Measurements from ENCODE around the gene TMEM178B.

TMEM178B gene

DNA sequence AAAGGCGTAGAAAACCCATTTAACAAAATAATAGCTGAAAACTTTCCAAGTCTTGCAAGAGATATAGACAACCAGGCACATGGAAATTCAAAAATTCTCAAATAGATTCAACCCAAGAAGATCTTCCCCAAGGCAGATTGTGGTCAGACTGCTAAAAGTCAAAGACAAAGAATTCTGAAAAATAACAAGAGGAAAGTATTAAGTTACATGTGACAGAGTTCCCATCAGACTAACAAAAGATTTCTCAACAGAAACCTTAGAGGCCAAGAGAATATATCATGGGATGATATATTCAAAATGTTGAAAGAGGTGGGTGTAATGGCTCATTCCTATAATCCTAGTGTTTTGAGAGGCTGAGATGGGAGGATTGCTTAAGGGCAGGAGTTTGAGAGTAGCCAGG lies 59.8 kb downstream of the TMEM178B start:
- Histone ChIP-seq H3K27me3 (ENCODE audit: control insufficient read depth, insufficient read depth, low read length) (no peaks in the 10 kb centered on the region), H3K36me3 (ENCODE audit: control insufficient read depth, insufficient read depth, low read length) (no peaks in the 10 kb centered on the region)
- no peak for DNase-seq (ENCODE audit: low read depth, low spot score)

DNA sequence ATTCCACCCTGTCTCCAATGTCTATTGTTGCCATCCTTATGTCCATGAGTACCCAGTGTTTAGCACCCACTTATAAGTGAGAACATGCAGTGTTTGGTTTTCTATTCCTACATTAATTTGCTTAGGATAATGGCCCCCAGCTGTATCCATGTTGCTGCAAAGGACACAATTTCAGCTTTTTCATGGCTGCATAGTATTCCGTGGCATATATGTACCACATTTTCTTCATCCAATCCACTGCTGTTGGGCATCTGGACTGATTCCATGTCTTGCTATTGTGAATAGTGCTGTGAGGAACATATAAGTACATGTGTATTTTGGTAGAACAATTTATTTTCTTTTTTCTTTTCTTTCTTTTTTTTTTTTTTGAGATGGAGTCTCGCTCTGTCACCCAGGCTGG lies 68.2 kb downstream of the TMEM178B start:
- Histone ChIP-seq H3K27me3 (ENCODE audit: control insufficient read depth, insufficient read depth, low read length) (no peaks in the 10 kb centered on the region), H3K4me3 (ENCODE audit: low read length) (no peak overlapping the region), H3K4me1 (ENCODE audit: control insufficient read depth, insufficient read depth, low read length) (no peaks in the 10 kb centered on the region), H3K9me3 (ENCODE audit: control insufficient read depth, insufficient read depth, low read length) (no peaks in the 10 kb centered on the region), H3K27ac (ENCODE audit: low read length) (no peak overlapping the region), H3K36me3 (ENCODE audit: control insufficient read depth, insufficient read depth, low read length) (no peaks in the 10 kb centered on the region)
- no CpG with 5 or more reads among the region's 2 CpGs for WGBS (ENCODE audit: insufficient coverage, insufficient read length)
- no peak for DNase-seq (ENCODE audit: low read depth, low spot score)

More for the DNA sequence above, 59.8 kb downstream of the TMEM178B start:
- WGBS (ENCODE audit: insufficient coverage, insufficient read length), result no CpG with 5 or more reads among the region's 1 CpG
- Histone ChIP-seq H3K9me3 (ENCODE audit: control insufficient read depth, insufficient read depth, low read length) (no peaks in the 10 kb centered on the region), H3K27ac (ENCODE audit: low read length) (no peak overlapping the region), H3K4me1 (ENCODE audit: control insufficient read depth, insufficient read depth, low read length) (no peaks in the 10 kb centered on the region; the same call in 1 of the 2 replicates), H3K4me3 (ENCODE audit: low read length) (no peak overlapping the region)

- DNase-seq (ENCODE audit: low read depth, low spot score), result no peak
Measured at GRCh38 chr7:141144921-141145629, 71.2 kb downstream of the TMEM178B start.

GRCh38 chr7:141145630-141145982 lies 71.7 kb downstream of the TMEM178B start:
- no peak overlapping the region for H3K27ac ChIP-seq (ENCODE audit: low read length)
- WGBS (ENCODE audit: insufficient coverage, insufficient read length), result no CpG with 5 or more reads among the region's 3 CpGs
- H3K27me3 ChIP-seq (ENCODE audit: control insufficient read depth, insufficient read depth, low read length), result no peaks in the 10 kb centered on the region
- H3K36me3 ChIP-seq (ENCODE audit: control insufficient read depth, insufficient read depth, low read length), result no peaks in the 10 kb centered on the region
- no peaks in the 10 kb centered on the region for H3K4me1 ChIP-seq (ENCODE audit: control insufficient read depth, insufficient read depth, low read length)
- H3K4me3 ChIP-seq (ENCODE audit: low read length), result no peak overlapping the region
- no peaks in the 10 kb centered on the region for H3K9me3 ChIP-seq (ENCODE audit: control insufficient read depth, insufficient read depth, low read length)
- DNase-seq (ENCODE audit: low read depth, low spot score), result no peak

More at GRCh38 chr7:141144921-141145629, 71.2 kb downstream of the TMEM178B start:
- WGBS (ENCODE audit: insufficient coverage, insufficient read length), result no CpG with 5 or more reads among the region's 4 CpGs
- H3K4me3 ChIP-seq (ENCODE audit: low read length), result no peak overlapping the region
- no peaks in the 10 kb centered on the region for H3K4me1 ChIP-seq (ENCODE audit: control insufficient read depth, insufficient read depth, low read length)
- no peaks in the 10 kb centered on the region for H3K9me3 ChIP-seq (ENCODE audit: control insufficient read depth, insufficient read depth, low read length)
- no peaks in the 10 kb centered on the region for H3K36me3 ChIP-seq (ENCODE audit: control insufficient read depth, insufficient read depth, low read length)
- no peak overlapping the region for H3K27ac ChIP-seq (ENCODE audit: low read length)
- no peaks in the 10 kb centered on the region for H3K27me3 ChIP-seq (ENCODE audit: control insufficient read depth, insufficient read depth, low read length)

DNA sequence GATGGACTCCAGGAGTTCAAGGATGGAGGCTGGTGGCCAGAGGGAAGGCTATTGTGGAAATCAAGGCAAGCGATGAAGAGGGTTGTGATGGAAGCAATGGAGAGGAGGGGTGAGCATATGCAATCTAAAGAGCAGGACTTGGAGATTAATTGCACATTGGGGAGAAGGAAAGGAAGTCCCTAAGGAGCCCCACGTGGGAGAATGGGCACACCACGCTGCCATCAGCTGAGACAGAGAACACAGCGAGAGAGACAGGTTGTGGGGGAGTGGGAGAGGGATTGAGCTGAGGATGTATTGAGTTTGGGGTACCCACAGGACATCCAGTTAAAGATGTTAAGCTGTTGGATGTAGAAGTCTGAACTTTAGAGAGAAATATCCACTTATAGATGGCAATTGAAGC lies 73.6 kb downstream of the TMEM178B start:
- Histone ChIP-seq H3K4me1 (ENCODE audit: control insufficient read depth, insufficient read depth, low read length) (no peaks in the 10 kb centered on the region), H3K4me3 (ENCODE audit: low read length) (no peak overlapping the region), H3K36me3 (ENCODE audit: control insufficient read depth, insufficient read depth, low read length) (no peaks in the 10 kb centered on the region), H3K9me3 (ENCODE audit: control insufficient read depth, insufficient read depth, low read length) (no peaks in the 10 kb centered on the region), H3K27me3 (ENCODE audit: control insufficient read depth, insufficient read depth, low read length) (no peaks in the 10 kb centered on the region), H3K27ac (ENCODE audit: low read length) (no peak overlapping the region)
- no CpG with 5 or more reads among the region's 4 CpGs for WGBS (ENCODE audit: insufficient coverage, insufficient read length)
- no peak for DNase-seq (ENCODE audit: low read depth, low spot score)

DNA sequence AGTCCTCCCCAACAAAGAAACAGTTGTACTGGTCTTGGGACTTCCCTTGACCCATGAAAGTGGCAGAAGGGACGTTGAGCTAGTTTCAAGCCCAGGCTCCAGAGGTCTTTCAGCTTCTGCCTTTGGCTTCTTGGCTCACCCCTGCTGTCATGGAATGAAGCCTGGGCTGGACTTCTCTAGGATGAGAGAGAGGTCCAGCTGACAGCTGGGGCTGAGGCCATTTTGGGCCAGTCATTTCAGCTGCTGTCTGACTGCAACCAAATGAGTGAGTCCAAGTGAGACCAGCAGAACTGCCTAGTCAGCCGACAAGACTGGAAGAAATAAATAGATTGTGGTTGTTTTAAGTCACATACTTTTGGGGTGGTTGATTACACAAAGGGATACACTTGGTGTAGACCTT lies 76.6 kb downstream of the TMEM178B start:
- Histone ChIP-seq H3K27me3 (ENCODE audit: control insufficient read depth, insufficient read depth, low read length) (no peaks in the 10 kb centered on the region), H3K4me1 (ENCODE audit: control insufficient read depth, insufficient read depth, low read length) (no peaks in the 10 kb centered on the region), H3K27ac (ENCODE audit: low read length) (no peak overlapping the region), H3K4me3 (ENCODE audit: low read length) (no peak overlapping the region), H3K36me3 (ENCODE audit: control insufficient read depth, insufficient read depth, low read length) (no peaks in the 10 kb centered on the region), H3K9me3 (ENCODE audit: control insufficient read depth, insufficient read depth, low read length) (no peaks in the 10 kb centered on the region)
- DNase-seq (ENCODE audit: low read depth, low spot score), result no peak
- WGBS (ENCODE audit: insufficient coverage, insufficient read length), result no CpG with 5 or more reads among the region's 2 CpGs

DNA sequence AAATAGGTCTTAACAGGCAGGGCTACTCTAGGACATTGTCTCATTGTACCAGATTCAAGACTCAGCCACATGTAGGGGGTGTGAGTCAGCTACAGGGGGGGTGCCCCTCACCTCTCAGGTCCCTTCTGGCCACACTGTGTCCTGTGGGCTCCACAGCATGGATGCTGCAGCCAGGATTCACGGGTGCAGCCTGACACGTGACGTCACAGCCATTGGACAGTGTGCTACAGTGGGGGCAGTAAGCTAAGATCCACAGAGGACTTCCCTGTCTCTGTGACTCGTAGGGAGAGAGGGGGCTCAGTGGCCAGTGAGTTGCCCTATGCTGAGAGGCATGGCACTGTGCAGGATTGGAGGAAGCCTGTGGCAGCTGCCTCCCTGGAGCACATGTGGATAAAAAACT lies 77.9 kb downstream of the TMEM178B start:
- DNase-seq (ENCODE audit: low read depth, low spot score), result no peak
- Histone ChIP-seq H3K27ac (ENCODE audit: low read length) (no peak overlapping the region), H3K9me3 (ENCODE audit: control insufficient read depth, insufficient read depth, low read length) (no peaks in the 10 kb centered on the region), H3K4me1 (ENCODE audit: control insufficient read depth, insufficient read depth, low read length) (no peaks in the 10 kb centered on the region), H3K4me3 (ENCODE audit: low read length) (no peak overlapping the region), H3K27me3 (ENCODE audit: control insufficient read depth, insufficient read depth, low read length) (no peaks in the 10 kb centered on the region), H3K36me3 (ENCODE audit: control insufficient read depth, insufficient read depth, low read length) (no peaks in the 10 kb centered on the region)
- no CpG with 5 or more reads among the region's 4 CpGs for WGBS (ENCODE audit: insufficient coverage, insufficient read length)

- Histone ChIP-seq H3K4me1 (ENCODE audit: control insufficient read depth, insufficient read depth, low read length) (no peaks in the 10 kb centered on the region), H3K27ac (ENCODE audit: low read length) (no peak overlapping the region), H3K9me3 (ENCODE audit: control insufficient read depth, insufficient read depth, low read length) (no peaks in the 10 kb centered on the region), H3K4me3 (ENCODE audit: low read length) (no peak overlapping the region), H3K36me3 (ENCODE audit: control insufficient read depth, insufficient read depth, low read length) (no peaks in the 10 kb centered on the region), H3K27me3 (ENCODE audit: control insufficient read depth, insufficient read depth, low read length) (no peaks in the 10 kb centered on the region)
- WGBS (ENCODE audit: insufficient coverage, insufficient read length), result no CpG with 5 or more reads among the region's 3 CpGs
- DNase-seq (ENCODE audit: low read depth, low spot score), result no peak
Measured at GRCh38 chr7:141153231-141153630, 79.4 kb downstream of the TMEM178B start.

DNA sequence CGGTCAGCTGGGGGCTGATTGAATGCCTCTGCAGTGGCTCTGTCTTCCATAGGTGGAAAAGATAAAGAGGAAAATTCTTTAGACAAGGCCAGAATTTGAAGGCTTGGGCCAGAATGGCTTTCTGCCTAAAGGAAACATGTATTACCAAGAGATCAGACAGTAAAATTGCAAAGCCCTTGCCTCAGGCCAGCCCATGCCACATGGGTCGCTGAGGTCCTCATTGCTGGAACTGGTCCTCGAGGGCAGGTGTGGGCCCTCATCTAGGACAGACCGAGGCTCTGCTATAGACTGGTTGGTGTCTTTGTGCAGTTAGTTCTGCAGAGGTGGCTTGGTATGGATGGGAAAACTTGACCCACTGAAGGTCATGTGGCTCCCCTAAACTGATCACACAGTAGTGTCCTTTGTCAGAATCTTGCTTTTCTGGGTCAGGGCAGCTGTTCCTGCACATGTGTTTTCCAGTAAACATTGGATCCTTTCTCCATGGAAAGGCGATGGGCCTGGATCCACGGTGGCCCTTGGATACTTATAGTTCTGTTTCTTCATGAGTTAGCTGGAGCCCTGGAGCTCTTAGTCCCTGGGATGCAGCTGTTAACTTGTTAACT lies 80.4 kb downstream of the TMEM178B start:
- no peak overlapping the region for H3K27ac ChIP-seq (ENCODE audit: low read length)
- no peaks in the 10 kb centered on the region for H3K27me3 ChIP-seq (ENCODE audit: control insufficient read depth, insufficient read depth, low read length)
- no peaks in the 10 kb centered on the region for H3K9me3 ChIP-seq (ENCODE audit: control insufficient read depth, insufficient read depth, low read length)
- DNase-seq (ENCODE audit: low read depth, low spot score), result no peak
- H3K4me1 ChIP-seq (ENCODE audit: control insufficient read depth, insufficient read depth, low read length), result no peaks in the 10 kb centered on the region
- H3K36me3 ChIP-seq (ENCODE audit: control insufficient read depth, insufficient read depth, low read length), result no peaks in the 10 kb centered on the region
- no peak overlapping the region for H3K4me3 ChIP-seq (ENCODE audit: low read length)
- no CpG with 5 or more reads among the region's 6 CpGs for WGBS (ENCODE audit: insufficient coverage, insufficient read length)

GRCh38 chr7:141156407-141156806 lies 82.5 kb downstream of the TMEM178B start:
- Histone ChIP-seq H3K9me3 (ENCODE audit: control insufficient read depth, insufficient read depth, low read length) (no peaks in the 10 kb centered on the region), H3K27me3 (ENCODE audit: control insufficient read depth, insufficient read depth, low read length) (no peaks in the 10 kb centered on the region), H3K36me3 (ENCODE audit: control insufficient read depth, insufficient read depth, low read length) (no peaks in the 10 kb centered on the region), H3K4me1 (ENCODE audit: control insufficient read depth, insufficient read depth, low read length) (no peaks in the 10 kb centered on the region), H3K4me3 (ENCODE audit: low read length) (no peak overlapping the region), H3K27ac (ENCODE audit: low read length) (no peak overlapping the region)
- no peak for DNase-seq (ENCODE audit: low read depth, low spot score)
- no CpG with 5 or more reads among the region's 4 CpGs for WGBS (ENCODE audit: insufficient coverage, insufficient read length)
